ENCODE data around the gene SLA2. TPM values are rescaled to one million over a fixed set of nuclear protein-coding genes. Genes with fewer than 3 reads are reported as not detected.
"Not testable (repeated sequence)": the region's sequence is repeated elsewhere in the genome, so short reads cannot be mapped to it uniquely, and the experiment has no call there.

SLA2 gene
- total and polyA plus RNA-seq, 5 donors from 2014 or later = 11.9 to 39.4 (median 16.3) TPM

DNA sequence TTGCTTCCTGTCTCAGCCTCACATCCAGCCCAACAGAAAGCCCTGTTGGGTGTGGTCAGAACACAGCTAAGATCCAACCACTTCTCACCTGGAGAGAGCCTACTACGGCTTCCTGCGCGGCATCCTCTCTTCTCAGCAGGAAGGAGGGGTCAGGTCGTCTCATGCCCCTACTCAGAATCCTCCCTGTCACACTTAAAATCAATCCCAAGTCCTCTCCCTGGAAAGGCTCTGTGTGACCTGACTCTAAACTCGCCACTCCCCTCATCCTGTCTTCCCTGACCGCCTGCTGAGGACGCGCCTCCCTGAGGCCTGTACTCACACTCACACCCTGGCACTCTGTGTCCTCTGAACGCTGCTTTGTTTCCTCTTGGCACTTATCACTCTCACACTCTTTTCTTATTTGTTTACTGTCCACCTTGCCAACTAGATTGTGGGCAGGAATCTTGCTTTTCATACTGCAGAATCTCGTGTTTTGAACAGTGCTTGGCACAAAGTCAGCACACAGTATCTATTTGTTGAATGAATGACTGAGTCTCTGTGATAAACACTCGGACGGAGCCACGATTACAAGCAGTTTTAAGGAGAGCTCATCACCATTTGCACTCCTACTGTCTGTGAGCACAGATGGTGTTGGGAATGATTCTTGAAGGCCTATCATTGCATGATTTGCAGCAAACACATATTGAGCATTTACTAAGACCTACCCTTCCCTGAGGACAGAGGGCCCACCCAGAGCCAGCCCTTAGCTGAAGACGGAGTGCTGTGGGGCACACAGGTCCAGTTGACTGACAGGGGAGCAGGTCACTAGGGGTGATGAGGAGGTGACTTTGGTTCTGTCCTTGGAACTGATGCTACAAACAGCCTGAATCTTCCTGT is 21.7 kb downstream of the SLA2 start:
- H3K27me3 ChIP-seq (ENCODE audit: control insufficient read depth, insufficient read depth, low read length) = no peaks in the 10 kb centered on the region
- no peak for ATAC-seq (ENCODE audit: low read depth in 2 of 2)

DNA sequence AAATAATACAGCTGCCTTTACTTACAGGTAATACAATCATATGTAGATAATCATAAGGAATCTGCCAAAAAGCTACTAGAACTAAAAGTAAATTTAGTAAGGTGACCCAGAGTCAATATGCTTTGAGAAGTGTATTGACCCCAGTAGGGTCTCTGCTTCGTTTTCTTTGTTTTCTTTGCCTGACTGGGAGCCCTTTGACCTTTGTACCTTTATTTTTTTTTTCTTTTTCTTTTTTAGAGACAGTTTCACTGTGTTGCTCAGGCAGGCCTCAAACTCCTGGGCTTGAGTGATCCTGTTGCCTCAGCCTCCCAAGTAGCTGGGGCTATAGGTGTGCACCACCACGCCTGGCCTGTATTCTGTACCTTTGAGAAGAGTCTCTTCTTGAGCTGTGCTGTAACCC is 22.6 kb downstream of the SLA2 start:
- Histone ChIP-seq H3K27me3 (ENCODE audit: control insufficient read depth, insufficient read depth, low read length) (no peaks in the 10 kb centered on the region), H3K4me1 (ENCODE audit: control insufficient read depth, insufficient read depth, low read length, poor library complexity, severe bottlenecking) (peaks cover 3% of the 10 kb centered on the region), H3K4me3 (ENCODE audit: low read depth, low read length) (no peak overlapping the region), H3K36me3 (ENCODE audit: control insufficient read depth, insufficient read depth, low read length) (peaks cover 49% of the 10 kb centered on the region), H3K27ac (ENCODE audit: insufficient read depth, low read length, poor library complexity, severe bottlenecking) (no peak overlapping the region), H3K9me3 (ENCODE audit: control insufficient read depth in 2 of 2, low read length in 2 of 2) (no peaks in the 10 kb centered on the region)
- ATAC-seq (ENCODE audit: low read depth in 2 of 2) (no peak), DNase-seq (no peak)
- peaks cover 34% of the 10 kb centered on the region for H3K36me3 Mint-ChIP-seq
- no peak overlapping the region for H3K4me3 Mint-ChIP-seq
- H3K4me1 Mint-ChIP-seq = peaks cover 5 to 36% (median 29%) of the 10 kb centered on the region in 4 donors
- no peaks in the 10 kb centered on the region for H3K27me3 Mint-ChIP-seq
- peak overlapping the region; percentile 25 to 91 (median 91) for H3K27ac Mint-ChIP-seq
- no peaks in the 10 kb centered on the region for H3K9me3 Mint-ChIP-seq

More for the DNA sequence above, 21.7 kb downstream of the SLA2 start:
- Histone ChIP-seq H3K9me3 (ENCODE audit: control insufficient read depth in 2 of 2, low read length in 2 of 2) (no peaks in the 10 kb centered on the region), H3K4me3 (ENCODE audit: low read depth, low read length) (no peak overlapping the region), H3K4me1 (ENCODE audit: control insufficient read depth, insufficient read depth, low read length, poor library complexity, severe bottlenecking) (peaks cover 11% of the 10 kb centered on the region), H3K36me3 (ENCODE audit: control insufficient read depth, insufficient read depth, low read length) (peaks cover 51% of the 10 kb centered on the region), H3K27ac (ENCODE audit: insufficient read depth, low read length, poor library complexity, severe bottlenecking) (no peak overlapping the region)
- H3K27ac Mint-ChIP-seq = peak overlapping the region; percentile 76 to 91 (median 89)
- H3K4me3 Mint-ChIP-seq = peak overlapping the region in 2 of 4 donors; percentile 36 to 68
- peaks cover 38% of the 10 kb centered on the region for H3K36me3 Mint-ChIP-seq
- no peak for DNase-seq
- H3K4me1 Mint-ChIP-seq = peaks cover 5 to 43% (median 29%) of the 10 kb centered on the region in 4 donors
- H3K27me3 Mint-ChIP-seq = no peaks in the 10 kb centered on the region
- no peaks in the 10 kb centered on the region for H3K9me3 Mint-ChIP-seq

DNA sequence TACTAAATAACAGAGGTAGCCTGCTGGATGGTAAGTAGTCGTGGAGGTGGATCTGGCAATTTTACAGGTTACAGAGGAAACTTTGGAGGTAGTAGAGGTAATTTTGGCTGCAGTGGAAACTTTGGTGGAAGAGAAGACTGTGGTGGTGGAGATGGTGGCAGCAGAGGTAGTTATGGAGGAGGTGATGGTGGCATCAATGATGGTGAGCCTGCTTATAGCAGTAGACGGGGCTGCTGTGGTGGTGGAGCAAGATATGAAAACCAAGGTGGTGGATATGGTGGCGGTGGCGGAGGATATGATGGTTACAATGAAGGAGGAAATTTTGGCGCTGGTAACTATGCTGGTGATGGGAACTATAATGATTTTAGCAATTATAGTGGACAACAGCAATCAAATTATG is 25.1 kb downstream of the SLA2 start:
- H3K27ac Mint-ChIP-seq = peak overlapping the region in 2 of 3 donors; percentile 53 to 90
- no peaks in the 10 kb centered on the region for H3K27me3 Mint-ChIP-seq
- H3K27me3 ChIP-seq (ENCODE audit: control insufficient read depth, insufficient read depth, low read length) = no peaks in the 10 kb centered on the region
- no peaks in the 10 kb centered on the region for H3K9me3 Mint-ChIP-seq
- ATAC-seq (ENCODE audit: low read depth in 2 of 2) = no peak
- peaks cover 25% of the 10 kb centered on the region for H3K36me3 Mint-ChIP-seq
- no peak overlapping the region for H3K27ac ChIP-seq (ENCODE audit: insufficient read depth, low read length, poor library complexity, severe bottlenecking)
- H3K4me1 Mint-ChIP-seq = peaks cover 7 to 24% (median 17%) of the 10 kb centered on the region in 4 donors
- peaks cover 30% of the 10 kb centered on the region for H3K36me3 ChIP-seq (ENCODE audit: control insufficient read depth, insufficient read depth, low read length)
- no peak overlapping the region for H3K4me3 Mint-ChIP-seq
- H3K4me3 ChIP-seq (ENCODE audit: low read depth, low read length) = no peak overlapping the region
- H3K4me1 ChIP-seq (ENCODE audit: control insufficient read depth, insufficient read depth, low read length, poor library complexity, severe bottlenecking) = no peaks in the 10 kb centered on the region
- H3K9me3 ChIP-seq (ENCODE audit: control insufficient read depth in 2 of 2, low read length in 2 of 2) = no peaks in the 10 kb centered on the region
- DNase-seq = no peak

GRCh38 chr20:36614781-36615557 is 31.0 kb downstream of the SLA2 start:
- H3K9me3 ChIP-seq (ENCODE audit: control insufficient read depth in 2 of 2, low read length in 2 of 2) = no peaks in the 10 kb centered on the region
- no peak overlapping the region for H3K27ac ChIP-seq (ENCODE audit: insufficient read depth, low read length, poor library complexity, severe bottlenecking)
- ATAC-seq (ENCODE audit: low read depth in 2 of 2) (no peak), DNase-seq (no peak)
- Mint-ChIP-seq H3K4me1 (peaks cover 10 to 30% (median 17%) of the 10 kb centered on the region in 4 donors), H3K36me3 (peaks cover 19% of the 10 kb centered on the region), H3K4me3 (no peak overlapping the region), H3K27ac (peak overlapping the region in 1 of 3 donors; percentile 87), H3K27me3 (no peaks in the 10 kb centered on the region), H3K9me3 (no peaks in the 10 kb centered on the region)
- H3K4me1 ChIP-seq (ENCODE audit: control insufficient read depth, insufficient read depth, low read length, poor library complexity, severe bottlenecking) = no peaks in the 10 kb centered on the region
- H3K27me3 ChIP-seq (ENCODE audit: control insufficient read depth, insufficient read depth, low read length) = no peaks in the 10 kb centered on the region
- no peak overlapping the region for H3K4me3 ChIP-seq (ENCODE audit: low read depth, low read length)
- peaks cover 49% of the 10 kb centered on the region for H3K36me3 ChIP-seq (ENCODE audit: control insufficient read depth, insufficient read depth, low read length)

DNA sequence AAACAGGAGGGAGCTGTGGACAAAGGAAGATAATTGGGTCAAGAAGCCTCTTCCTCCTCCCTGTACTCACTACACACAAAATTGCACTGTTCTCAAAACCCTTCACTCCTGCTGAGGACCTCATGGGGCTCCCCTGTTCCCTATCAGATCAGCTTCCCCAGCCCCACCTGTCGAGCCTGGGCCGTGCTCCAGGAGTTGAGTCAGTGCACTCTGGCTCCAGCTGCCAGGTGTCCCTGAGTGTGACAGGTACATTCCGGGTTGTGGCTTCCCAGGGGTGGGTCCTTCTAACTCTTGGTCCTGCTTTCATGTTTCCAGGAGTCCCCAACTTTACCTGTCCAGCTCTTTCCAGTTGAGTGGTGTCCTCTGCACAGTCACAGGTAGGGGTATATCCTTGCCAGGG is 32.0 kb downstream of the SLA2 start:
- Mint-ChIP-seq H3K27ac (peak overlapping the region in 2 of 3 donors; percentile 25 to 45), H3K27me3 (no peaks in the 10 kb centered on the region), H3K36me3 (peaks cover 19% of the 10 kb centered on the region)

DNA sequence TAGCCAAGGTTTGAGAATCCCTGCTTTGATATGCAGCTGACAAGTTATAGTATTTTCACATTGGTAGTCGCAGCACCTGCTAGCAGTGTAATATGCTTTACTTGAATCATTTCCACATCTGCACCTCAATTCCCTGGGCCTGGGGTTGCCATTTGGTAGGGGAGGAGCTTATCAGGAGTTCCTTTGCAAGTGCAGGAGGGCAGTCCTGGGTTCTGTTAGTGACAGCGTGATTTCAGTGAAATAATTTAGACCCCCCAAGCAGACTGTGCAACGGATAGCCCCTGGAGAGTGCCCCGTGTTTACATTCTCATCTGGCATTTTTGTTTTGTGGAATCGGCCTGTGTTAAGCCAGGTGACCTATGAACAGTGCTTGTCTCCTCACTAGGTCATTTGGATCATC is 34.4 kb downstream of the SLA2 start:
- no peaks in the 10 kb centered on the region for H3K9me3 Mint-ChIP-seq
- Histone ChIP-seq H3K36me3 (ENCODE audit: control insufficient read depth, insufficient read depth, low read length) (peaks cover 71% of the 10 kb centered on the region), H3K9me3 (ENCODE audit: control insufficient read depth in 2 of 2, low read length in 2 of 2) (no peaks in the 10 kb centered on the region), H3K27ac (ENCODE audit: insufficient read depth, low read length, poor library complexity, severe bottlenecking) (no peak overlapping the region), H3K4me1 (ENCODE audit: control insufficient read depth, insufficient read depth, low read length, poor library complexity, severe bottlenecking) (peaks cover 8% of the 10 kb centered on the region), H3K4me3 (ENCODE audit: low read depth, low read length) (no peak overlapping the region), H3K27me3 (ENCODE audit: control insufficient read depth, insufficient read depth, low read length) (no peaks in the 10 kb centered on the region)
- no peak for DNase-seq
- H3K4me3 Mint-ChIP-seq = peak overlapping the region in 1 of 4 donors; percentile 11
- no peak for ATAC-seq (ENCODE audit: low read depth in 2 of 2)
- peaks cover 17 to 42% (median 20%) of the 10 kb centered on the region in 4 donors for H3K4me1 Mint-ChIP-seq
- H3K36me3 Mint-ChIP-seq = peaks cover 19% of the 10 kb centered on the region
- H3K27ac Mint-ChIP-seq = no peak overlapping the region
- no peaks in the 10 kb centered on the region for H3K27me3 Mint-ChIP-seq

More for the DNA sequence above, 32.0 kb downstream of the SLA2 start:
- H3K4me1 Mint-ChIP-seq = peaks cover 10 to 30% (median 17%) of the 10 kb centered on the region in 4 donors
- DNase-seq (no peak), ATAC-seq (ENCODE audit: low read depth in 2 of 2) (no peak)
- no peaks in the 10 kb centered on the region for H3K9me3 ChIP-seq (ENCODE audit: control insufficient read depth in 2 of 2, low read length in 2 of 2)
- H3K27me3 ChIP-seq (ENCODE audit: control insufficient read depth, insufficient read depth, low read length) = no peaks in the 10 kb centered on the region
- H3K36me3 ChIP-seq (ENCODE audit: control insufficient read depth, insufficient read depth, low read length) = peaks cover 57% of the 10 kb centered on the region
- no peaks in the 10 kb centered on the region for H3K9me3 Mint-ChIP-seq
- H3K4me3 ChIP-seq (ENCODE audit: low read depth, low read length) = no peak overlapping the region
- no peak overlapping the region for H3K27ac ChIP-seq (ENCODE audit: insufficient read depth, low read length, poor library complexity, severe bottlenecking)
- H3K4me1 ChIP-seq (ENCODE audit: control insufficient read depth, insufficient read depth, low read length, poor library complexity, severe bottlenecking) = no peaks in the 10 kb centered on the region
- no peak overlapping the region for H3K4me3 Mint-ChIP-seq

DNA sequence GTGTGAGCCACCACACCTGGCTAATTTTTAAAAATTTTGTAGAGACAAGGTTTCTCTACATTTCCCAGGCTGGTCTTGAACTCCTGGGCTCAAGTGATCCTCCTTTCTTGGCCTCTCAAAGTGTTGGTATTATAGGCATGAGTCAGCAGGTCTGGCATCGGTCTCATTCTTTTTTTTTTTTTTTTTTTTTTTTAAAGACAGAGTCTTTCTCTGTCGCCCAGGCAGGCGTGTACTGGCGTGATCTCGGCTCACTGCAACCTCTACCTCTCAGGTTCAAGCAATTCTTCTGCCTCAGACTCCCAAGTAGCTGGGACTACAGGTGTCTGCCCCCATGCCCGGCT is 37.6 kb downstream of the SLA2 start:
- Histone ChIP-seq H3K4me1 (ENCODE audit: control insufficient read depth, insufficient read depth, low read length, poor library complexity, severe bottlenecking) (peaks cover 26% of the 10 kb centered on the region), H3K36me3 (ENCODE audit: control insufficient read depth, insufficient read depth, low read length) (peaks cover 49% of the 10 kb centered on the region), H3K27ac (ENCODE audit: insufficient read depth, low read length, poor library complexity, severe bottlenecking) (peak overlapping the region; percentile 14)
- H3K4me1 Mint-ChIP-seq = peaks cover 13 to 46% (median 22%) of the 10 kb centered on the region in 4 donors
- H3K4me3 ChIP-seq (ENCODE audit: low read depth, low read length); H3K9me3 ChIP-seq (ENCODE audit: control insufficient read depth in 2 of 2, low read length in 2 of 2); ATAC-seq (ENCODE audit: low read depth in 2 of 2); H3K9me3 Mint-ChIP-seq; DNase-seq; H3K27me3 ChIP-seq (ENCODE audit: control insufficient read depth, insufficient read depth, low read length): not testable (repeated sequence)
- H3K27me3 Mint-ChIP-seq = peaks cover 10% of the 10 kb centered on the region
- peak overlapping the region in 2 of 4 donors; percentile 36 to 100 for H3K4me3 Mint-ChIP-seq
- peaks cover 11% of the 10 kb centered on the region for H3K36me3 Mint-ChIP-seq
- H3K27ac Mint-ChIP-seq = peak overlapping the region in 1 of 3 donors; percentile 97

Data from CD4-positive, CD25-positive, alpha-beta regulatory T cell (primary cell).